ENCODE measurements around the gene ZNF383.

ZNF383 gene

GRCh38 chr19:37218592-37218935 lies 550 bp downstream of the ZNF383 start:
- Mint-ChIP-seq H3K4me1 (peaks cover 26% of the 10 kb centered on the region), H3K36me3 (ENCODE audit: low read depth) (peaks cover 68% of the 10 kb centered on the region), H3K27me3 (ENCODE audit: low read depth, poor library complexity) (peaks cover 3% of the 10 kb centered on the region), H3K9me3 (peaks cover 75% of the 10 kb centered on the region), H3K4me3 (peak overlapping the region; percentile 96), H3K27ac (peak overlapping the region; percentile 89)
- TF ChIP-seq CTCF (IDR thresholded peaks at IDR 0.05): no peak
- no peak for DNase-seq

- Mint-ChIP-seq H3K27me3 (ENCODE audit: low read depth, poor library complexity) (peaks cover 3% of the 10 kb centered on the region), H3K9me3 (peaks cover 84% of the 10 kb centered on the region), H3K4me3 (no peak overlapping the region), H3K36me3 (ENCODE audit: low read depth) (peaks cover 84% of the 10 kb centered on the region), H3K27ac (no peak overlapping the region), H3K4me1 (peaks cover 26% of the 10 kb centered on the region)
- DNase-seq: no peak
- TF ChIP-seq CTCF (IDR thresholded peaks at IDR 0.05): no peak
Observed at GRCh38 chr19:37220383-37220782, 2.4 kb downstream of the ZNF383 start.

GRCh38 chr19:37221136-37221535 lies 3.1 kb downstream of the ZNF383 start:
- no peak overlapping the region for H3K27ac Mint-ChIP-seq
- H3K9me3 Mint-ChIP-seq: peaks cover 84% of the 10 kb centered on the region
- H3K4me3 Mint-ChIP-seq: no peak overlapping the region
- H3K27me3 Mint-ChIP-seq (ENCODE audit: low read depth, poor library complexity): peaks cover 2% of the 10 kb centered on the region
- no peak for DNase-seq
- no peak for TF ChIP-seq CTCF (IDR thresholded peaks at IDR 0.05)
- H3K36me3 Mint-ChIP-seq (ENCODE audit: low read depth): peaks cover 84% of the 10 kb centered on the region
- peaks cover 26% of the 10 kb centered on the region for H3K4me1 Mint-ChIP-seq

- H3K27ac Mint-ChIP-seq: no peak overlapping the region
- H3K4me1 Mint-ChIP-seq: no peaks in the 10 kb centered on the region
- no peak for DNase-seq
- TF ChIP-seq CTCF (IDR thresholded peaks at IDR 0.05): no peak
- peaks cover 90% of the 10 kb centered on the region for H3K9me3 Mint-ChIP-seq
- no peak overlapping the region for H3K4me3 Mint-ChIP-seq
- peaks cover 2% of the 10 kb centered on the region for H3K27me3 Mint-ChIP-seq (ENCODE audit: low read depth, poor library complexity)
- peaks cover 96% of the 10 kb centered on the region for H3K36me3 Mint-ChIP-seq (ENCODE audit: low read depth)
Observed at GRCh38 chr19:37226248-37226647, 8.2 kb downstream of the ZNF383 start.

- peak; percentile 19 for DNase-seq
- TF ChIP-seq CTCF (IDR thresholded peaks at IDR 0.05): peak; percentile 42
- H3K27ac Mint-ChIP-seq: no peak overlapping the region
- H3K4me3 Mint-ChIP-seq: no peak overlapping the region
- peaks cover 87% of the 10 kb centered on the region for H3K9me3 Mint-ChIP-seq
- no peaks in the 10 kb centered on the region for H3K4me1 Mint-ChIP-seq
- H3K27me3 Mint-ChIP-seq (ENCODE audit: low read depth, poor library complexity): peaks cover 2% of the 10 kb centered on the region
- peaks cover 94% of the 10 kb centered on the region for H3K36me3 Mint-ChIP-seq (ENCODE audit: low read depth)
Observed at GRCh38 chr19:37227996-37228395, 10.0 kb downstream of the ZNF383 start.

- H3K27me3 Mint-ChIP-seq (ENCODE audit: low read depth, poor library complexity): no peaks in the 10 kb centered on the region
- DNase-seq: no peak
- peaks cover 91% of the 10 kb centered on the region for H3K36me3 Mint-ChIP-seq (ENCODE audit: low read depth)
- peaks cover 91% of the 10 kb centered on the region for H3K9me3 Mint-ChIP-seq
- H3K27ac Mint-ChIP-seq: no peak overlapping the region
- no peak overlapping the region for H3K4me3 Mint-ChIP-seq
- H3K4me1 Mint-ChIP-seq: no peaks in the 10 kb centered on the region
- no peak for TF ChIP-seq CTCF (IDR thresholded peaks at IDR 0.05)
Observed at GRCh38 chr19:37243206-37243632, 25.2 kb downstream of the ZNF383 start.

Measured in nephron progenitor cell (in vitro differentiated cells).